Astrocyte (in vitro differentiated cells and primary cell): ENCODE results near the gene PRSS33. TPM values are rescaled to one million over a fixed set of nuclear protein-coding genes. Genes with fewer than 3 reads are reported as not detected.

ENCODE experiments used
- DNase-seq: peaks from one replicate; pipeline ENCODE4 v3.0.0-alpha.2; 2010; ENCODE audit warnings: low read depth
- FAIRE-seq: peaks from 2 replicates; lab custom pipeline; 2011; peaks lifted over from hg19 to GRCh38; lab: Jason Lieb, UNC
- H2AFZ ChIP-seq: 2 replicates; pipeline ENCODE4 v1.6.0; 2012; ENCODE audit warnings: low read depth, low read length, inconsistent platforms
- H3K27ac ChIP-seq: 2 replicates; pipeline ENCODE4 v1.5.1; 2011; ENCODE audit warnings: low read depth, low read length, inconsistent platforms
- H3K27me3 ChIP-seq: 2 replicates; pipeline ENCODE4 v1.6.0; 2011; ENCODE audit warnings: low read length, inconsistent platforms; ENCODE audit not compliant: insufficient read depth
- H3K36me3 ChIP-seq: 2 replicates; pipeline ENCODE4 v1.5.1; 2011; ENCODE audit warnings: low read length, inconsistent platforms; ENCODE audit not compliant: insufficient read depth
- H3K4me1 ChIP-seq: 2 replicates; pipeline ENCODE4 v1.5.1; 2011; ENCODE audit warnings: low read length, inconsistent platforms; ENCODE audit not compliant: insufficient read depth
- H3K4me2 ChIP-seq: 2 replicates; pipeline ENCODE4 v1.6.0; 2012; ENCODE audit warnings: low read length, inconsistent platforms
- H3K4me3 ChIP-seq: 2 replicates; pipeline ENCODE4 v1.5.1; 2011; ENCODE audit warnings: low read depth, mild to moderate bottlenecking, low read length, inconsistent platforms; ENCODE audit not compliant: insufficient read depth
- H3K79me2 ChIP-seq: 2 replicates; pipeline ENCODE4 v1.6.0; 2012; ENCODE audit warnings: mild to moderate bottlenecking, low read length, inconsistent platforms; ENCODE audit not compliant: insufficient read depth
- H3K9ac ChIP-seq: 2 replicates; pipeline ENCODE4 v1.6.0; 2012; ENCODE audit warnings: mild to moderate bottlenecking, low read length, inconsistent platforms
- H3K9me3 ChIP-seq: 2 replicates; pipeline ENCODE4 v1.5.1; 2012; ENCODE audit warnings: low read depth, mild to moderate bottlenecking, low read length, inconsistent platforms; ENCODE audit not compliant: insufficient read depth
- H4K20me1 ChIP-seq: 2 replicates; pipeline ENCODE4 v1.6.0; 2012; ENCODE audit warnings: low read length, inconsistent platforms; ENCODE audit not compliant: insufficient read depth
- H3K27ac Mint-ChIP-seq: one replicate; pipeline ENCODE4 v1.8.0; 2021; ENCODE audit warnings: mild to moderate bottlenecking, mixed read lengths; ENCODE audit not compliant: unreplicated experiment
- H3K27me3 Mint-ChIP-seq: one replicate; pipeline ENCODE4 v1.8.0; 2021; ENCODE audit warnings: low read depth, mixed read lengths; ENCODE audit not compliant: unreplicated experiment
- H3K36me3 Mint-ChIP-seq: one replicate; pipeline ENCODE4 v1.8.0; 2021; ENCODE audit warnings: low read depth, mixed read lengths; ENCODE audit not compliant: unreplicated experiment
- H3K4me1 Mint-ChIP-seq: one replicate; pipeline ENCODE4 v1.8.0; 2021; ENCODE audit warnings: low read depth, mixed read lengths; ENCODE audit not compliant: unreplicated experiment
- H3K4me3 Mint-ChIP-seq: one replicate; pipeline ENCODE4 v1.8.0; 2021; ENCODE audit warnings: mild to moderate bottlenecking, moderate library complexity, mixed read lengths; ENCODE audit not compliant: unreplicated experiment
- H3K9me3 Mint-ChIP-seq: one replicate; pipeline ENCODE4 v1.8.0; 2021; ENCODE audit warnings: mild to moderate bottlenecking, mixed read lengths; ENCODE audit not compliant: unreplicated experiment
- EZH2 ChIP-seq: IDR thresholded peaks from 2 replicates; pipeline ENCODE4 v1.6.1; 2012; ENCODE audit warnings: mild to moderate bottlenecking, low read length, inconsistent platforms; ENCODE audit not compliant: insufficient read depth
- total RNA-seq: library from RNA; stranded (reverse); gene quantifications from 2 replicates; pipeline ENCODE4 v1.2.1, GENCODE V29; 2021
- TF ChIP-seq, protein P1 (sequence below): IDR thresholded peaks from 2 replicates; pipeline ENCODE4 v1.5.1; 2011; ENCODE audit warnings: low read depth, mild to moderate bottlenecking, inconsistent platforms, low read length, moderate library complexity; ENCODE audit not compliant: insufficient read depth

Gene PRSS33
- total RNA-seq, 1 donor from 2014 or later, result not detected

DNA sequence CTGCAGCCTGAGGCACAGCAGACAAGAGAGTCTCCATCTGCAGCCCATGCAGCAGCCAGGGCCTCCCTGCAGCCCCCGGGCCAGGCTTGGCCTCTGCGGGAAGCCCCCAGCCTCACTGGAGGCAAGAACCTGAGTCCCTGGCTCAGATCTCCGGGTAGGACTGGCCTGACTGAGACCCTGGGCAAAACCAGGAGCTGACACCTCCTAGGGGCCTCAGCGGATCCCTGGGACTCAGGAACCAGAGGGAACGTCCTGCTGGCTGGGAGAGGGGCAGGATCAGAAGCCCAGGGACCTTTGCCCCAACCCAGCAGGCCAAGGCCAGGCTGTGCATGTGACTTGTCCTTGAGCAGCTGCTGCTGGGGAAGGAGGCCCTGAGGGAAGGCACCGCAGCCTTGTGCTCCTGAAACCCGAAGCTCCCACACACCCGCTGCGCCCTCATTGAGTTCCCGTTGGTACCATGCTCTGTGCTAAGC, 28.0 kb upstream of the PRSS33 start:
- Histone ChIP-seq H3K9ac (no peak overlapping the region), H3K79me2 (no peaks in the 10 kb centered on the region), H3K4me2 (no peak overlapping the region), H3K36me3 (no peaks in the 10 kb centered on the region), H3K4me1 (no peaks in the 10 kb centered on the region), H2AFZ (no peak overlapping the region), H3K4me3 (no peak overlapping the region), H3K9me3 (no peaks in the 10 kb centered on the region), H4K20me1 (no peaks in the 10 kb centered on the region), H3K27ac (no peak overlapping the region), H3K27me3 (peaks cover 22% of the 10 kb centered on the region)
- Mint-ChIP-seq H3K4me1 (peaks cover 1% of the 10 kb centered on the region), H3K4me3 (no peak overlapping the region), H3K27me3 (peaks cover 26% of the 10 kb centered on the region), H3K27ac (no peak overlapping the region), H3K9me3 (no peaks in the 10 kb centered on the region), H3K36me3 (peaks cover 2% of the 10 kb centered on the region)
- no peak for FAIRE-seq
- no peak for DNase-seq
- no peak for TF ChIP-seq EZH2
- TF ChIP-seq, protein P1, sequence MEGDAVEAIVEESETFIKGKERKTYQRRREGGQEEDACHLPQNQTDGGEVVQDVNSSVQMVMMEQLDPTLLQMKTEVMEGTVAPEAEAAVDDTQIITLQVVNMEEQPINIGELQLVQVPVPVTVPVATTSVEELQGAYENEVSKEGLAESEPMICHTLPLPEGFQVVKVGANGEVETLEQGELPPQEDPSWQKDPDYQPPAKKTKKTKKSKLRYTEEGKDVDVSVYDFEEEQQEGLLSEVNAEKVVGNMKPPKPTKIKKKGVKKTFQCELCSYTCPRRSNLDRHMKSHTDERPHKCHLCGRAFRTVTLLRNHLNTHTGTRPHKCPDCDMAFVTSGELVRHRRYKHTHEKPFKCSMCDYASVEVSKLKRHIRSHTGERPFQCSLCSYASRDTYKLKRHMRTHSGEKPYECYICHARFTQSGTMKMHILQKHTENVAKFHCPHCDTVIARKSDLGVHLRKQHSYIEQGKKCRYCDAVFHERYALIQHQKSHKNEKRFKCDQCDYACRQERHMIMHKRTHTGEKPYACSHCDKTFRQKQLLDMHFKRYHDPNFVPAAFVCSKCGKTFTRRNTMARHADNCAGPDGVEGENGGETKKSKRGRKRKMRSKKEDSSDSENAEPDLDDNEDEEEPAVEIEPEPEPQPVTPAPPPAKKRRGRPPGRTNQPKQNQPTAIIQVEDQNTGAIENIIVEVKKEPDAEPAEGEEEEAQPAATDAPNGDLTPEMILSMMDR, result no peak

DNA sequence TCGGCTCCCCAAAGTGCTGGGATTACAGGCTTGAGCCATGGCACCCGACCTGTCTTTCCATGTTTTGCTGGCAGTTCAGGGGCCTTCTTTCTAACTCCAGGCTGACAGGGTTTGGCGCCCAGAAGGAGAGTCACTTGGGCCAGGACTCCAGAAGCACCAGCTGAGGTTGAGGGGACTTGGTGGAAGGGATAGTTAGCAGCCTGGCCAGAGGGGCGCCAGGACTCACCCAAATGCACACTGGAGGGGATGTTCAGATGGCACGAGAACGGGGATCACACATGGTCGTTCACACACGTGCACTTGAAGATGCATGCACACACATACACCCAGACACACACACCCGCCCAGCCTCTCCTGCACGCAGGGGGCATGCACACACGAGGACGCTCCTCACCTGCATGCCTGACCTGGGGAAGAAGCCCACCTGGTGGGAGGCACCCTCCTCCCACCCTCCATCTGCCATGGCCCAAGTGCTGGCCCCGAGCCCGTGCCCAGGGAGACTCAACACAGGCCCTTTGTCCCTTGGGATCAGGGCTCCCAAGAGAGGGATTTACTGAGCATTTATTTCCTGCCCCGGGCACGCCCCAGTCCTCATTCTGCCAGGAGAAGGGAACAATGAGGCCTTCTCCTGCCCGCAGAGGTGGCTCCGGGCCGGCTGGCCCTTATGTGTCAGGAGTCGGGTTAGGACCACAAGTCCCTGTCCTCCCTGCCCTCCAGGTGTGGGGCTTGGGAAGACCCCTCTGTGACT, 27.4 kb upstream of the PRSS33 start:
- Mint-ChIP-seq H3K4me1 (peaks cover 1% of the 10 kb centered on the region), H3K9me3 (peaks cover under 1% of the 10 kb centered on the region), H3K4me3 (no peak overlapping the region), H3K27me3 (peaks cover 30% of the 10 kb centered on the region), H3K36me3 (peaks cover 2% of the 10 kb centered on the region), H3K27ac (no peak overlapping the region)
- Histone ChIP-seq H3K27ac (no peak overlapping the region), H3K9ac (no peak overlapping the region), H3K4me3 (no peak overlapping the region), H3K36me3 (no peaks in the 10 kb centered on the region), H3K4me1 (no peaks in the 10 kb centered on the region), H3K4me2 (no peak overlapping the region), H3K9me3 (no peaks in the 10 kb centered on the region), H3K79me2 (no peaks in the 10 kb centered on the region), H2AFZ (no peak overlapping the region), H4K20me1 (no peaks in the 10 kb centered on the region), H3K27me3 (peaks cover 23% of the 10 kb centered on the region)
- TF ChIP-seq EZH2, result no peak
- TF ChIP-seq, protein P1, result no peak
- DNase-seq (no peak), FAIRE-seq (no peak)

DNA sequence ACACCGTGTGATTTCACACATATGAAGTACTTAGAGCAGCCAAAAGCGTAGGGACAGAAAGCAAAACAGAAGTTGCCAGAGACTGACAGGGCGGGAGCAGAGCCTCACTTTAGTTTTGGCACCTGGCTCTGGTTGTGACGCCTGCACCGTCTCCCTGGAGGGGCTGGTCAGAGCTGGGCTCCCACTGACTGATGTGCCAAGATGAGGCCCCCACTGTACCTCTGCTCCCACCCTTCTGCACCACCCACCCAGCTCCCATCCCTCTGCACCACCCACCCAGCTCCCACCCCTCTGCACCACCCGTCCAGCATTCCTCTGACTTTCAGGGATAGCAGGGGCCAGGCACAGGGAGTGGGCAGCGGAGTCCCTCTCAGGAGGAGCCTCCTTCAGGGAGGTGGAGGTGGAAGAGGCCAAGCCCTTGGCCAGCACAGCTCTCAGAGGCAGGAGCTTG, 26.4 kb upstream of the PRSS33 start:
- Histone ChIP-seq H3K27me3 (peaks cover 27% of the 10 kb centered on the region), H3K9me3 (no peaks in the 10 kb centered on the region), H4K20me1 (no peaks in the 10 kb centered on the region), H3K4me3 (no peak overlapping the region), H2AFZ (no peak overlapping the region), H3K9ac (no peak overlapping the region), H3K4me1 (no peaks in the 10 kb centered on the region), H3K4me2 (no peak overlapping the region), H3K79me2 (no peaks in the 10 kb centered on the region), H3K36me3 (no peaks in the 10 kb centered on the region), H3K27ac (no peak overlapping the region)
- FAIRE-seq (no peak), DNase-seq (no peak)
- TF ChIP-seq, protein P1, result no peak
- TF ChIP-seq EZH2, result no peak
- peaks cover 4% of the 10 kb centered on the region for H3K36me3 Mint-ChIP-seq
- H3K4me1 Mint-ChIP-seq, result peaks cover 1% of the 10 kb centered on the region
- peaks cover 10% of the 10 kb centered on the region for H3K9me3 Mint-ChIP-seq
- H3K27me3 Mint-ChIP-seq, result peaks cover 35% of the 10 kb centered on the region
- no peak overlapping the region for H3K27ac Mint-ChIP-seq
- H3K4me3 Mint-ChIP-seq, result no peak overlapping the region
